NCI-H187 treated with DMSO at 0.1 percent for 48 hours (cell line): Measurements from ENCODE around the gene SMAD6.

Source experiments
- DNase-seq: peaks from one replicate; lab custom pipeline; 2025; lab: John Stamatoyannopoulos, UW

Gene SMAD6

DNA sequence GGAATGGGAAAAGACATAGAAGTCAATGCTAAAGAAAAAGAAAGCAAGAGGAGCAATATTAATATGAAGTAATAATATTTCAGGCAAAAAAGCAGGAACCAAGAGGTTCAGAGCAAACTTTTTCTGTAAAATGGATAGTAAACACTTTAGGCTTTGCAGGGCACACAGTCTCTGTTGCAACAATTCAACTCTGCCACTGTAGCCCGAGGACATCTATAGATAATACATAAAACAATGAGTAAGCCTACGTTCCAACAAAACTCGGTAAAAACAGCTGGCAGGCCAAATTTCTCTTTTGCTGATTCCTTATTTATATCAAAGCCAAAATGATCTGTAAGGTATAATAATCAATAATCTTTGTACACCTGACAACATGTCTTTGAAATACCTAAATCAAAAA lies 56.8 kb downstream of the SMAD6 start:
- no peak for DNase-seq

DNA sequence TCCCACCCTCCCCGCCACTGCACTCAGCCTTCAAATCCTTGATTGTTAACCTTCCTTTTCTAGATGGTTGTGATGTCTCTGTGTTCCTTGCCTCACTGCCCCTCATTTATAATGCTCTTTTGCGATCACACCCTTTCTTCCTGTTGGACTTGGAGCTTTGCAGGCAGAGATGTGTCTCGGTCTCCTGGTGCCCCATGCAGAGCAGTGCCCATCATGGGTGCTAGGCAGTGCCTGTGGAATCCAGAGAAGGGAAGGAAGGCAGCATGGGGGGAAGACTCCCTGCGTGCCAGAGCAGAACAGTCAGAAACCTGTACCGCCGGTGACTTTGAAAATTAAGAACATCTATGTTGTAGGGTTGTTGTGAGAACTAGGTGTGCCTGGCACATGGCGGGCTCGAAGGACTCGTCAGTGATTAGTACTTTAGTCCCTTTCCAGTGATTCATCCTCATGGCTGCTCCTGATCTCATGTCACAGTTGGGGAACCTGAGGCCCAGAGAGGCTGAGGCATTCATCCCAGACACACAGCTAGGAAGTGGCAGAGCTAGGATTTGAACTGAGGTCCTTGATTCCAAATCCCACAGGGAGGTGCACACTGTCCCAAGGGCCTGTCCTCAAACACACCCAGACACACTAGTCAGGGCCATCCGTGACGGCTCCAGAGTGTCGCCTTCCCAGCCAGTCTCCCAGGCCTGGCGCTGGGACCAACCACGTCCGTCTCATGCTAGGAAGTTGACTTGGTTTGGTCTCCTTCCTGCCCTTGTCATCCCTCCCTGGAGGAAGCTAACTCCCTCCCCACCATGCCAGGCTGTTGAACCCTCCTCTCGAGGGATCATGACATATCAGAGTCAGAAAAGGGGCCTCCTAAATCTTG lies 58.3 kb downstream of the SMAD6 start:
- DNase-seq, result no peak

DNA sequence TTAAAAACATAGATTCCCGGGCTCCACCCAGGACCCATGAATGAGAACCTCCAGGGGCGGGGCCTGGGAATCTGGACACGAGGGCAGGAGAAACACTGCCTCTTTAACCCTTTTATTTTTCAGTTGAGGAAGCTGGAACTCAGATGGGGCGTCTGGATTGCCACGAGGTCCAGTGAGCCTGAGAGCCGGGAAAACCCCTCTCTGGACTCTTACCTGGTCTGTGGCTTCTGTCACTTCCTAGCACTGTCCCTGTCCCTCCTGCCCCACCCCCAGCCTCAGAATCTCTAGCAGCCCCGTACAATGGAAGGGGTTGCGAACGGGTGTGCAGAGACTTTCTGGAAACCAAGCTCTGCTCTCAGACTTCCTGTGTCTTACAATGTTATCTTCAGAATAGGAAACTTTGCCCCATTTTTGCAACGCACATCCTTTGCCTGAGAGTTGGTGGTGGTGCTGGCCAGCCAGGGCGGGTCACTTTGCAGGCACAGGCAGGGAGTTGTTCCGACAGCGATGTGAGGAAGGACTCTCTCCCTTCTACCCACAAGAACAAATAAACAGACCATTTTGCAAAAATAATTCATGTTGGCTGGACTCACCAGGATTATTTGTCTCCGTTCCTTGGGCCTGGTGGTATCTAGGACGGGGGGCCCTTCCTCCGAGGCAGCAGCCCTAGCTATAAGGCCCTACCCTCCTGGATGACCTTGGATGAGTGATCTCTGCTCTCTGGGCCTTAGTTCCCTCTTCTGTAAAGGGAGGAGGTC lies 59.1 kb downstream of the SMAD6 start:
- DNase-seq, result no peak

DNA sequence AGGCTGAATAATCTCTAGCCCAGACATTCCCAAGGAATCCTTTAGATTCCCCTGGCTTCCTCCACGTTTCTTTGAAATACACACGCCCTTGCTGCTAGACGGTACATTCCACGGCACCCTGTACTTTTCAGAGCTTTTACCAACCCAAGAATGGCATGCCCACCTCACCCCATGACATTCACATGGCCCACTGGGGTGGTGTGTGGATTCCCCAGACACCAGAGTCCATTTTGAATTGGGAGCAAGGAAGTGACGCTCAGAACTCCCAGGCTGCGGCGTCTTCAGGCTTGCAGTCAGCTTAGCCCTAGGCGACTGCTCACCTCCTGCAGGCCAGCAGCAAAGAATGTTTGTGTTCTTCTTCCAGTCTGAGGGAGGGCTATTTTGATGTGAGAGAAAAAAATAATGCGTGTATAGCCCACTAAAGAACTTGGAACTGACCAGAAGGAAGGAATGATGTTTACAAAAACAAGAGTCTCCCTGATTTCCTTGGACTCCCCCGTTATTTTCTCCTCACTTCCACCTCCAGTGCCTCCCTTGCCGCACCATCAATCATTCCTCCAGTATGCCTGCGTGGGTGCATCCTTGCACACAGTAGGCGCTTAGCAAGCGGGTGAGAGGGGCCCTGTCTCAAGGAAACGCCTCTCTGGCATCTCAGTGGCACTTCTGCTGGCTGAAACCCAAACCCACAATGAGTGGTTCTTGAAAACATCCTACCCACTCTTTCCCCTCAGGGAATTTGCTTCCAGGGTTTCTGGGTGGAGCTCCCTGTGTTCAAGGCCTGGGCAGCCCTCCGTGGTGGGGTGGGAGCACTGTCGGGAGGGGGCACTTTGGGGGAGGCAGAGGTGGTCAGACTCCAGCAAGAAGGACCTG lies 59.9 kb downstream of the SMAD6 start:
- no peak for DNase-seq

- no peak for DNase-seq
Measured at GRCh38 chr15:66763186-66764071, 61.4 kb downstream of the SMAD6 start.

DNA sequence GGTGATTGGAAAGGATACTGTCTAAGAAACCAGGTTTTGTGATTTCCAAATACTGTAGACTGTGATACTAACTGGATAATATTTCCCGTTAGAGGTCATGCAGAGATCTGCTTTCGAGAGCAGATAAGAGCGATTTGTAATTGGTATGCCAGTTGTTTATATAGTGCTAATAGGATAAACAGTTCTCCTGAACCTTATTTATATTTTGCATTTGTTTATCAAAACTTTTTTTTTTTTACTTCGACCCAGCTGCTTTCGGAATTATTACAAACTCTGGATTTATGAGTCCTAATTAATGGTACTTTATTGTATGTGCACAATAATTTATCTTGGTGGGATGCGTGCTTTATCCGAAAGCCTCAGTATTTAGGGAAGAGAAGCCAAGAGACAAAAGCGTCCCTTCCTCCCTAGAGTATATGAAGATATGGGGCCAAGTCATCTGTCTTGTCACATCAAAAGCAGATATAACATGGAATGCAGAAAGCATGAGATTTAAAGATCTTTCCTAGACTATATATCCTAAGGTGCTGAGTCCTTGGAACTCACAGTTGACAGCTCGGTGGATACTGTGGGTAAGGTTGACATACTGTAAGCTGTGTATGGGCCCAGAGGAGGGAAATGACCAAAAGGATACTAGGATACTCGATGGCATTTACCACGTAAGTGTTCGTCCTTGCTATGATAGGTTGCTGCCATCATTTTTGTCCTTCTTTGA lies 62.2 kb downstream of the SMAD6 start:
- no peak for DNase-seq

- no peak for DNase-seq
Measured at GRCh38 chr15:66765478-66766281, 63.6 kb downstream of the SMAD6 start.

GRCh38 chr15:66766282-66767230 lies 64.5 kb downstream of the SMAD6 start:
- DNase-seq, result no peak

- DNase-seq, result no peak
Measured at GRCh38 chr15:66767240-66767659, 65.2 kb downstream of the SMAD6 start.

GRCh38 chr15:66768987-66769386 lies 67.0 kb downstream of the SMAD6 start:
- no peak for DNase-seq

DNA sequence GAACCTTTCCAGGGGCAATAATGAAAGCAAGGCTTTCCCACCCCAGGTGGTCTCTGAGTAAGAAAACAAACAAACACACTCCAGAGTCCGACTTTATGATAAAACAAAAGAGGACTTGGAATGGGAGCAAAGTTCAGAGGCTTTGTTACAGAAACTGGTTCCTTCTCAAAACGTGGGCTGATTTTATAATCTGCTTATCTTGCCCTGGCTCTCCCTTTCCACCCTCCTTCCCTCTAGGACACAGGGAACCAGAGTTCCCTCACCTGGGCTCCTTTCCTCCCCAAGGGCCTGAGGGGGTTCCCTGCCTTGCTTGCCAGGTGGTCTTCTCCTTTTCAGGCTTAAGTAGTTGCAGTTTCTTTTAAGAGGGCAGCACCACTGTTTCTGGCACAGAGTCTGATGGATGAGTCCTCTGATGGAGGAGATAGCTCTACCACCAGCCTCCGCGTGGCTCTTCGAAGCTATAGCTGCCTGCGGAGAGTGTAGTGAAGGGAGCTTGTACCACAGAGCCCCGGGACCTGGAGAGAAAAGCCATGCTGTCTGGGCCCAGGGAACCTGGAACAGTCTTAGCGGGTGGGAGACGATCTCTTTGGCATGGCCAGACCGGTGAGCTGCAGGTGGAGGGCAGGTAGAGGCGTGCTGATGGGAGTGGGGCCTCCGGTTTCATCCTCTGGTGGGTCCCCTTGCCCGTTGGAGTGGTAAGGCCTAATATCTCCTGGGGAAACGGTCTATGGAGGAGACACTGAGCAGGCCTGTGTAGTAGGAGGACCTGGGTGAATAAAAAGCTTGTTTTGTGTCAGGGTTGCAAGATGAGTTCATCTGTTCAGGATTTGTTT lies 68.7 kb downstream of the SMAD6 start:
- DNase-seq, result no peak

DNA sequence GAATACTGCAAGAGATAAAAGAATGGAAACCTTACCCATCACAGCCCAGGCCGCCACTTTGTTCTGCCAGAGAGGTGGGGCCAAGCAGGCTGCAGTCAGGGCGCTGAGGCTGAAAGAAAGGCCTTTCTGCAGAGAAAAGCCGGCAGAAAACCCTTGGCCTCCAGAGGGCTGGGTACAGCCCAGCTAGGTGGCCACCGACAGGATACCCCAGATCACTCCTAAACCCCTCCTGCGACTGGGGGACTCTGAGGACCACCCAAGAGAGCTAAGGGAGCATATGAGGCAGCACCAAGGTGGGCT lies 69.3 kb downstream of the SMAD6 start:
- no peak for DNase-seq

GRCh38 chr15:66772604-66773128 lies 70.6 kb downstream of the SMAD6 start:
- no peak for DNase-seq

DNA sequence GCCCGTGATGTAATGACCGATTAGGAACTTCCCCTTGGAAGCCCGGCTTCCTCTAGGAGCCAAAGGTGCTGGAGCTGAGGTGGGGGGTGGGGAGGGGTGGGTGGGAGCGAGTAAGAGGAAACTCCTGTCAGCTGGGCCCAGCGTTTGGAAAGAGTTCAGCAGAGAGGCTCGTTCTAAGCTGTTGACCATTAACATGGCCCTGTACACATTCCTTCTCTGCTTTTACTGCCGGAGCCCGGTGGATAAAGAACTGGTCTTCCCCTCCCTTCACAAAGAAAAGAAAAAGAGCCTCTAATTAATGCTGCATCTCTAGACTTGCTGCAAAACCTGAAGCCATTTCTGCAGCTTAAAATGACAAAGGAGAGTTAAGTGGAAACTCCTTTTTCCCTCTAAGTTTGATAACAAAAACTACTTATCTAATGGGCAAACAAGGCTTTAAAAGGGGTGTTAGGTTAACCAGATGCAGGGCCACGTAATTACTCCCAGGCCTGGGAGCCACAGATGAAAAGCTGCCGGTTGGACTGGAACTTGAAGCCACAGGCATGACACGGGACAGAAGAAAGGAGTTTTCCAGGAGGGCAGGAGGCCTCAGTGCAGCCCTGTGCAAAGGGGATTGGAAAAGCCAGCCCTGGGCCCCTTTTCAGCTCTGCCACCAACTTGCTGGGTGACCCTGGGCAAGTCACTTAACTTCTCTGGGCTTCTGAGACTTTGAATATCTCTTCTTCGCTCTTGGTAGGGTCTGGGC lies 71.3 kb downstream of the SMAD6 start:
- DNase-seq, result no peak

GRCh38 chr15:66774001-66774814 lies 72.2 kb downstream of the SMAD6 start:
- no peak for DNase-seq
